B cell (primary cell): ENCODE results near the gene MED27. TPM values are rescaled to one million over a fixed set of nuclear protein-coding genes. Genes with fewer than 3 reads are reported as not detected.

ENCODE experiments used
- ATAC-seq: fragments of 200-7000 bp; cut with Tn5 transposase; one replicate; pipeline ENCODE4 v1.10.0; 2021; ENCODE audit warnings: low read depth, mild to moderate bottlenecking, moderate number of reproducible peaks, moderate library complexity
- CTCF ChIA-PET: fragments of 350-600 bp; sonication (Branson Sonifier 250); formaldehyde crosslinking; loops from one replicate; lab custom pipeline; 2021; ENCODE audit warnings: antibody characterized with exemption, inconsistent platforms; lab: Charles Lee
- POLR2A ChIA-PET: fragments of 350-600 bp; sonication (Branson Sonifier 250); formaldehyde crosslinking; loops from one replicate; lab custom pipeline; 2021; ENCODE audit warnings: antibody characterized with exemption; lab: Charles Lee
- DNase-seq: peaks from one replicate; pipeline ENCODE4 v3.0.0; 2013
- H2AFZ ChIP-seq: 2 replicates; pipeline ENCODE4 v1.6.1; 2012; ENCODE audit warnings: mild to moderate bottlenecking, low read depth, low read length; ENCODE audit not compliant: insufficient read depth, poor library complexity, severe bottlenecking
- H3K27ac ChIP-seq, 2 donors: 1 replicate in 1 of 2; 2 replicates in 1 of 2; pipeline ENCODE4 v1.5.1; 2012 to 2013; ENCODE audit warnings: low read length in 2 of 2, mild to moderate bottlenecking in 2 of 2, moderate library complexity in 1 of 2
- H3K27me3 ChIP-seq, 4 experiments: fragments of 200-600 bp in 1 of 4; sonication (generic) in 1 of 4; replicated peaks in 1 of 4; 1 replicate in 2 of 4; 2 replicates in 2 of 4; pipeline versions ENCODE4 v1.6.1 to v1.7.0; 2013 to 2016; ENCODE audit warnings: low read length in 3 of 4, mild to moderate bottlenecking in 2 of 4, mixed read lengths in 1 of 4, moderate library complexity in 1 of 4; ENCODE audit not compliant: insufficient read depth in 4 of 4, control insufficient read depth in 3 of 4; ENCODE audit errors: control extremely low read depth in 1 of 4
- H3K36me3 ChIP-seq, 2 experiments: replicated peaks in 1 of 2; 1 replicate in 1 of 2; 2 replicates in 1 of 2; pipeline versions ENCODE4 v1.6.1 to v1.7.1; 2013; ENCODE audit warnings: low read length in 1 of 2; ENCODE audit not compliant: insufficient read depth in 2 of 2, control insufficient read depth in 1 of 2; ENCODE audit errors: control extremely low read depth in 1 of 2, extremely low read depth in 1 of 2
- H3K4me1 ChIP-seq, 2 donors: fragments of 200-600 bp in 1 of 2; sonication (generic) in 1 of 2; 1 replicate in 1 of 2; 2 replicates in 1 of 2; pipeline versions ENCODE4 v1.5.1 to v1.6.1; 2013 to 2017; ENCODE audit warnings: low read length in 2 of 2; ENCODE audit not compliant: control insufficient read depth in 2 of 2, insufficient read depth in 2 of 2
- H3K4me2 ChIP-seq: replicated peaks from 2 replicates; pipeline ENCODE3; 2012; ENCODE audit warnings: mild to moderate bottlenecking, low read depth, low read length; ENCODE audit not compliant: poor library complexity, severe bottlenecking
- H3K4me3 ChIP-seq, 5 experiments: fragments of 200-600 bp in 1 of 5; sonication (generic) in 1 of 5; 1 replicate in 3 of 5; 2 replicates in 2 of 5; pipeline versions ENCODE4 v1.5.1 to v1.7.0; 2011 to 2016; ENCODE audit warnings: low read length in 4 of 5, mild to moderate bottlenecking in 4 of 5, low read depth in 2 of 5, control low read depth in 1 of 5, moderate library complexity in 1 of 5; ENCODE audit not compliant: insufficient read depth in 1 of 5; ENCODE audit errors: control extremely low read depth in 1 of 5, extremely low read depth in 1 of 5
- H3K79me2 ChIP-seq: fragments of 200-600 bp; sonication (generic); one replicate; pipeline ENCODE4 v1.6.0; 2016; ENCODE audit warnings: low read length; ENCODE audit not compliant: control insufficient read depth, insufficient read depth
- H3K9ac ChIP-seq: fragments of 200-600 bp; sonication (generic); 2 replicates; pipeline ENCODE4 v1.6.1; 2017; ENCODE audit warnings: mild to moderate bottlenecking, low read length, moderate library complexity
- H3K9me3 ChIP-seq, 3 donors: one replicate each; pipeline versions ENCODE4 v1.6.1 to v1.7.1; 2013; ENCODE audit warnings: low read length in 2 of 3; ENCODE audit not compliant: control insufficient read depth in 2 of 3, insufficient read depth in 1 of 3; ENCODE audit errors: control extremely low read depth in 1 of 3
- H4K20me1 ChIP-seq: 2 replicates; pipeline ENCODE4 v1.6.0; 2012; ENCODE audit warnings: mild to moderate bottlenecking, low read length; ENCODE audit not compliant: insufficient read depth, control insufficient read depth, poor library complexity, severe bottlenecking
- H3K27ac Mint-ChIP-seq: one replicate; pipeline ENCODE4 v1.8.0; 2021; ENCODE audit warnings: mixed read lengths
- H3K27me3 Mint-ChIP-seq: one replicate; pipeline ENCODE4 v1.8.0; 2021; ENCODE audit warnings: mixed read lengths
- H3K4me1 Mint-ChIP-seq: one replicate; pipeline ENCODE4 v1.8.0; 2021; ENCODE audit warnings: mixed read lengths
- H3K4me3 Mint-ChIP-seq: one replicate; pipeline ENCODE4 v1.8.0; 2021; ENCODE audit warnings: mixed read lengths
- H3K9me3 Mint-ChIP-seq: one replicate; pipeline ENCODE4 v1.8.0; 2022; ENCODE audit warnings: mixed read lengths; ENCODE audit not compliant: insufficient read depth
- EZH2 ChIP-seq: IDR thresholded peaks from 2 replicates; pipeline ENCODE4 v1.6.1; 2012; ENCODE audit warnings: borderline replicate concordance, low read depth, mild to moderate bottlenecking, moderate library complexity, low read length; ENCODE audit not compliant: insufficient read depth, poor library complexity, severe bottlenecking
- WGBS: methylation state at CpG from one replicate; pipeline ENCODE4 v1.1.5; 2013; ENCODE audit warnings: missing lambda C conversion rate; ENCODE audit not compliant: insufficient coverage; 5-methylcytosine and 5-hydroxymethylcytosine counted together
- intact Hi-C: fragments of 100-400 bp; cut with micrococcal nuclease; formaldehyde crosslinking; loops from one replicate; pipeline ENCODE4 v1.10.0; 2022
- polyA plus RNA-seq: library from polyadenylated mRNA; depleted of rRNA; stranded (reverse); fragments of >200 nt; gene quantifications from 2 replicates; pipeline ENCODE4 v1.2.3, GENCODE V29; 2012
- total RNA-seq, 2 donors: library from RNA; stranded (reverse); fragments of 120-200 nt in 1 of 2; gene quantifications; 1 replicate in 1 of 2; 2 replicates in 1 of 2; pipeline versions ENCODE4 v1.2.3 to v1.2.4, GENCODE V29; 2013 to 2022
- TF ChIP-seq, protein P1 (sequence below): fragments of 200-600 bp; IDR thresholded peaks from one replicate; pipeline ENCODE4 v1.8.0; 2022; ENCODE audit warnings: antibody characterized with exemption, mild to moderate bottlenecking

The MED27 gene
- total and polyA plus RNA-seq, 2 donors (not counting 1 experiment from before 2014, with no cell fraction given) = 17.4 to 17.7 TPM

DNA sequence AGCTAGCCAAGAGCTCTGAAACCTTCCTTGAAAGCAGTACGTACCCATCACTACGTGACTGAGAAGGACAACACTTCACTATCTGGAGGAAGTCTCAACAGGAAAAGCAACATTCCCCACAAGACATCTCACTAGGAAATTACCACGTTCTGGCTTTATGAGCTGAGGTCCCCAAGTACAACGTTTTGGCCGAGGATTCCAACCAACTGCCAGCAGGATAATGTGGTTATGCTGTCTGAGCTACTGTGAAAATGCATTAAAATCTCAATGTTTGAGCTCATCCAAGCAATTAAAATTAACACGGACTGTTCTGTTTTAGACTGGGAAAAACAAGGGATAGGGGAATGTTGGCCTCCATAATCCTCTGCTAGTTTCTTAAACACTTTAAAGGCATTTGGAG, 16.4 kb downstream of the MED27 start:
- Mint-ChIP-seq H3K4me1 (no peaks in the 10 kb centered on the region), H3K27ac (no peak overlapping the region), H3K4me3 (no peak overlapping the region), H3K27me3 (no peaks in the 10 kb centered on the region), H3K9me3 (no peaks in the 10 kb centered on the region)
- Histone ChIP-seq H3K4me1 (no peaks in the 10 kb centered on the region), H2AFZ (no peak overlapping the region), H3K36me3 (peaks cover 0 to 18% of the 10 kb centered on the region in 2 experiments), H3K79me2 (peaks cover 94% of the 10 kb centered on the region), H4K20me1 (peaks cover 53% of the 10 kb centered on the region), H3K27ac (no peak overlapping the region), H3K4me2 (no peak overlapping the region), H3K9ac (no peak overlapping the region), H3K4me3 (no peak overlapping the region), H3K27me3 (no peaks in the 10 kb centered on the region), H3K9me3 (peaks cover 0 to 12% (median 6%) of the 10 kb centered on the region in 3 donors)
- TF ChIP-seq EZH2 = no peak
- TF ChIP-seq, protein P1, sequence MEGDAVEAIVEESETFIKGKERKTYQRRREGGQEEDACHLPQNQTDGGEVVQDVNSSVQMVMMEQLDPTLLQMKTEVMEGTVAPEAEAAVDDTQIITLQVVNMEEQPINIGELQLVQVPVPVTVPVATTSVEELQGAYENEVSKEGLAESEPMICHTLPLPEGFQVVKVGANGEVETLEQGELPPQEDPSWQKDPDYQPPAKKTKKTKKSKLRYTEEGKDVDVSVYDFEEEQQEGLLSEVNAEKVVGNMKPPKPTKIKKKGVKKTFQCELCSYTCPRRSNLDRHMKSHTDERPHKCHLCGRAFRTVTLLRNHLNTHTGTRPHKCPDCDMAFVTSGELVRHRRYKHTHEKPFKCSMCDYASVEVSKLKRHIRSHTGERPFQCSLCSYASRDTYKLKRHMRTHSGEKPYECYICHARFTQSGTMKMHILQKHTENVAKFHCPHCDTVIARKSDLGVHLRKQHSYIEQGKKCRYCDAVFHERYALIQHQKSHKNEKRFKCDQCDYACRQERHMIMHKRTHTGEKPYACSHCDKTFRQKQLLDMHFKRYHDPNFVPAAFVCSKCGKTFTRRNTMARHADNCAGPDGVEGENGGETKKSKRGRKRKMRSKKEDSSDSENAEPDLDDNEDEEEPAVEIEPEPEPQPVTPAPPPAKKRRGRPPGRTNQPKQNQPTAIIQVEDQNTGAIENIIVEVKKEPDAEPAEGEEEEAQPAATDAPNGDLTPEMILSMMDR = no peak
- WGBS = 100% methylated on average over 2 of the region's 6 CpGs
- CTCF ChIA-PET = interaction anchor here (0.6 kb wide), 1 partner anchor 1724 kb away, joined by 4 read pairs; no protein-coding TSS in a partner anchor
- intact Hi-C loops = no loop called here
- POLR2A ChIA-PET = no interaction called here
- ATAC-seq (no peak), DNase-seq (no peak)

DNA sequence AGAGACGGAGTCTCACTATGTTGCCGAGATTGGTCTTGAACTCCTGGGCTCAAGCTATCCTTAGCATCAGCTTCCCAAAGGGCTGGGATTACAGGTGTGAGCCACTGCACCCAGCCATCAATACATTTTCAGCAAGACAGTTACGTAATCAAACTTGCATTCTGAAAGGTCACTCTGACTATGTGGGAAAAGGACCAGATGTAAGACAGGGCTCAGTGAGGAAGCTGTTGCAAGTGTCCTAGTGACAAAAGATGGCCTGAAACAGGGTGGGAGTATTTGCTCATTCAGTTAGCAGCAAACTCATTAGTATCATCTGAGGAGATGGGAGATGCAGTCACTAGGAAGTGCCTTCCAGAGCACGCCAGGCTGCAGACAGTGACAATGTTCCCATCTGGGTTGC, 16.9 kb downstream of the MED27 start:
- Mint-ChIP-seq H3K4me1 (no peaks in the 10 kb centered on the region), H3K27ac (no peak overlapping the region), H3K27me3 (no peaks in the 10 kb centered on the region), H3K4me3 (no peak overlapping the region), H3K9me3 (no peaks in the 10 kb centered on the region)
- Histone ChIP-seq H4K20me1 (peaks cover 51% of the 10 kb centered on the region), H3K4me2 (no peak overlapping the region), H3K9me3 (peaks cover 0 to 14% (median 6%) of the 10 kb centered on the region in 3 donors), H3K4me1 (no peaks in the 10 kb centered on the region), H3K27me3 (no peaks in the 10 kb centered on the region), H3K27ac (no peak overlapping the region), H2AFZ (no peak overlapping the region), H3K9ac (no peak overlapping the region), H3K4me3 (no peak overlapping the region), H3K36me3 (peaks cover 0 to 18% of the 10 kb centered on the region in 2 experiments), H3K79me2 (peaks cover 93% of the 10 kb centered on the region)
- POLR2A ChIA-PET = no interaction called here
- TF ChIP-seq, protein P1 = no peak
- no peak for TF ChIP-seq EZH2
- CTCF ChIA-PET = no interaction called here
- ATAC-seq = no peak
- intact Hi-C loops = no loop called here
- no peak for DNase-seq
- 100% methylated on average over 3 of the region's 4 CpGs for WGBS
